ENCODE data around the gene BRI3.
"Not testable (repeated sequence)": the region's sequence is repeated elsewhere in the genome, so short reads cannot be mapped to it uniquely, and the experiment has no call there.

Gene BRI3

DNA sequence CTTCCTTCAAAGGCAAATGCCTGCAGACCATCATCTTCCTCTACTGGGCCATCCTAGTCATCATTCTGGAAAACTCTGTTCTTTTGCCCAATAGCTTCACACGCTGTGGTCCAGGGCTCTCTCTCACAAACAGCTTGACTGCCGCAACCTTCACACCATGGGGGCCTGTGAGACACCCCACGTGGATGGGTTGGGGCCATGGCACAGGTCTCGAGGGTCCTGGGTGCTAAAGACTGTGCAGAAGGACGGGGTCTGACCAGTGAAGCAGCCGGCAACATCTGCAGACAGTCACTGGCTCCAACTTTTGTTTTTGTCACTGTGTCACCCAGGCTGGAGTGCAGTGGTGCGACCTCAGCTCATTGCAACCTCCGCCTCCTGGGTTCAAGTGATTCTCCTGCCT lies 28.1 kb downstream of the BRI3 start:
- peaks cover 14% of the 10 kb centered on the region for H3K36me3 ChIP-seq (replicated peaks)
- H3K27ac ChIP-seq = no peak overlapping the region
- TF ChIP-seq, protein P1, sequence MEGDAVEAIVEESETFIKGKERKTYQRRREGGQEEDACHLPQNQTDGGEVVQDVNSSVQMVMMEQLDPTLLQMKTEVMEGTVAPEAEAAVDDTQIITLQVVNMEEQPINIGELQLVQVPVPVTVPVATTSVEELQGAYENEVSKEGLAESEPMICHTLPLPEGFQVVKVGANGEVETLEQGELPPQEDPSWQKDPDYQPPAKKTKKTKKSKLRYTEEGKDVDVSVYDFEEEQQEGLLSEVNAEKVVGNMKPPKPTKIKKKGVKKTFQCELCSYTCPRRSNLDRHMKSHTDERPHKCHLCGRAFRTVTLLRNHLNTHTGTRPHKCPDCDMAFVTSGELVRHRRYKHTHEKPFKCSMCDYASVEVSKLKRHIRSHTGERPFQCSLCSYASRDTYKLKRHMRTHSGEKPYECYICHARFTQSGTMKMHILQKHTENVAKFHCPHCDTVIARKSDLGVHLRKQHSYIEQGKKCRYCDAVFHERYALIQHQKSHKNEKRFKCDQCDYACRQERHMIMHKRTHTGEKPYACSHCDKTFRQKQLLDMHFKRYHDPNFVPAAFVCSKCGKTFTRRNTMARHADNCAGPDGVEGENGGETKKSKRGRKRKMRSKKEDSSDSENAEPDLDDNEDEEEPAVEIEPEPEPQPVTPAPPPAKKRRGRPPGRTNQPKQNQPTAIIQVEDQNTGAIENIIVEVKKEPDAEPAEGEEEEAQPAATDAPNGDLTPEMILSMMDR (IDR thresholded peaks at IDR 0.05; ENCODE audit: low read depth, low read length, missing control alignments) = no peak
- no peak overlapping the region for H3K4me3 ChIP-seq (ENCODE audit: low read depth, low read length)
- in situ Hi-C loops (cut with HindIII; ENCODE audit: low pct_ligation_motif_present, low sequenced_read_pairs) = no loop called here
- DNase-seq = no peak
- H3K27me3 ChIP-seq (replicated peaks) = no peaks in the 10 kb centered on the region

DNA sequence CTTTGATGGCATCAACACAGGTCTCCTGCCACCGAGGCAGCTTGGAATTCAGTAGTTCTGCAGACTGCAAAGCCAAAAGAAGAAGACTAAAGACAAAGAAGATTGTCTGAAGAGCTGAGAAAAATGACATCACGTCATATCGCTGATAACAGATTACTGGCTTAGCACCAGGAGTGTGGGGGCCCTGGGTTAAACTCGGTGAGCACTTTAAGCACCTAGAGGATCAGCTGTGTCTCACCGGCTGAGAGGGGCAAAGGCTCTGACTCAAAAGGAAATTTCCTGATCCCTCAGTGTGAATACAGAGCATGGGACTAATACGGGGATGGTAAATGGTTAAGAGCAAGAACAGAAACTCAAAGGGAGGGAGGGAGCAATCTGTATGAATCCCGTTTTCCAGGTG lies 30.7 kb downstream of the BRI3 start:
- Histone ChIP-seq H3K4me3 (ENCODE audit: low read depth, low read length) (no peak overlapping the region), H3K27ac (no peak overlapping the region), H3K27me3 (replicated peaks) (no peaks in the 10 kb centered on the region), H3K36me3 (replicated peaks) (peaks cover 9% of the 10 kb centered on the region)
- TF ChIP-seq, protein P1 (IDR thresholded peaks at IDR 0.05; ENCODE audit: low read depth, low read length, missing control alignments) = no peak
- in situ Hi-C loops (cut with HindIII; ENCODE audit: low pct_ligation_motif_present, low sequenced_read_pairs) = no loop called here
- no peak for DNase-seq

DNA sequence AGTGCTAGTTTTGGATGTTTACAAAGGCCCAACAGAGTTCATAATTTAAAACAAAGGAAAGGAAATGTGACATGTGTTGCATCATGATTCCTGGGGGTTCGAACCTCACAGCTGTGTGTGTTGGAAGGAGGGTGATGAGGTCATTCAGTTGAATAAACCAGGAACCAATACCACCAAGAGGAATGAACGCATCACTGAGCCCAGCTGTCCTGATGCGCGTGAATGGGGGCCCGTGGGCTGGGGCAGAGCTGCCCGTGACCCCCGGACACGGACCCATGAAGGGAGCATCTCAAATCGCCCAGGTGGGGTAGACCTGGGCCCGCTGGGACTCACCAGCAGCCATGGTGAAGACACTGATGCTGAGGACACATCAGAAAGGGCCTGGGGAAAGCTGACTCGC lies 33.0 kb downstream of the BRI3 start:
- Histone ChIP-seq H3K27ac (no peak overlapping the region), H3K36me3 (replicated peaks) (peaks cover 5% of the 10 kb centered on the region), H3K27me3 (replicated peaks) (no peaks in the 10 kb centered on the region), H3K4me3 (ENCODE audit: low read depth, low read length) (no peak overlapping the region)
- in situ Hi-C loops (cut with HindIII; ENCODE audit: low pct_ligation_motif_present, low sequenced_read_pairs) = no loop called here
- TF ChIP-seq, protein P1 (IDR thresholded peaks at IDR 0.05; ENCODE audit: low read depth, low read length, missing control alignments) = no peak
- DNase-seq = no peak

DNA sequence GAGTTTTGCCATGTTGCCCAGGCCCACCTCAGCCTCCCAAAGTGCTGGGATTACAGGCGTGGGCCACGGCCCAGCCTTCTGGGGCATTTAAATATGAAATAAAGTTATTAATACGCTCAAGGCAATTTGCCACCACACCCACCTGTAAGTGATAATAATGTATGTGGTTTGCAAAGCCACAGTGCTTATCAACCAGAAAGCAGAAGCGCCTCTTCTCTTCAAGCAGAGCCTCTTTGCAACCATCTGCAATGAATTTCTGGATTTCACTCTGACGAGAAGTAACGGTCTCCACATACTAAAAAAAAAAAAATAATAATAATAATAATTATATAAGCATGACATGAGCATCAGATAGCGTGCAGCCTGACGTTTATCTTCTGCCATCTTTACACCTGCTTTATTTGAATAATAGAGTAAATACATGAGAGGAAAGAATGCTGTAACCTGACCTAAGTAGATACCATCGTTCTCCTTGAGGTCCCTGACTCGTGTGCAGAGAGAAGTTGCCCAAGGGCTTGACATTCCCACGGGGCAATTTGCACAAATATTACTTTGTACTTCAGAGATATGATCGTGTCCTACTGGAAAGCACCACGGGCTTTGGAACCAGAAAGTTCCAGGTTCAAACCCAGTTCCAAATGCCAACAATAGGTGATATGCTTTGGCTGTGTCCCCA lies 34.0 kb downstream of the BRI3 start:
- no peak overlapping the region for H3K4me3 ChIP-seq (ENCODE audit: low read depth, low read length)
- TF ChIP-seq, protein P1 (IDR thresholded peaks at IDR 0.05; ENCODE audit: low read depth, low read length, missing control alignments) = no peak
- H3K27me3 ChIP-seq (replicated peaks) = no peaks in the 10 kb centered on the region
- no peak for DNase-seq
- peaks cover 5% of the 10 kb centered on the region for H3K36me3 ChIP-seq (replicated peaks)
- in situ Hi-C loops (cut with HindIII; ENCODE audit: low pct_ligation_motif_present, low sequenced_read_pairs) = no loop called here
- no peak overlapping the region for H3K27ac ChIP-seq

DNA sequence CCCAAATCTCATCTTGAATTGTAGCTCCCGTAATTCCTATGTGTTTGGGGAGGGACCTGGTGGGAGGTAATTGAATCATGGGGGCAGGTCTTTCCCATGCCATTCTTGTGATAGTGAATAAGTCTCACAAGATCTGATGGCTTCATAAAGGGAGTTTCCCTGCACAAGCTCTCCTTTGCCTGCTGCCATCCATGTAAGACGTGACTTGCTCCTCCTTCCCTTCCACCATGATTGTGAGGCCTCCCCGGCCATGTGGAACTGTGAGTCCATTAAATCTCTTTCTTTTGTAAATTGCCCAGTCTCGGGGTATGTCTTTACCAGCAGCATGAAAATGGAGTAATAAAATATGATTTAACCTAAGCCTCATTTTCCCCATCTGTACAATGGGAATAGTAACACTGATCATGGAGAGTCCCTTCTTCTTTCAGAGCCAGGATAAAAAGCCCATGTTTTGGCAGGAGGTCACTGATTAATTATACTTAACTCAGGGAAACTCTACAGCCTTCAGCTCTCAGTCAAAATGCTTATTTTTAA lies 34.6 kb downstream of the BRI3 start:
- H3K27me3 ChIP-seq (replicated peaks); DNase-seq; H3K36me3 ChIP-seq (replicated peaks); H3K4me3 ChIP-seq (ENCODE audit: low read depth, low read length); in situ Hi-C loops (cut with HindIII; ENCODE audit: low pct_ligation_motif_present, low sequenced_read_pairs); H3K27ac ChIP-seq: not testable (repeated sequence)

DNA sequence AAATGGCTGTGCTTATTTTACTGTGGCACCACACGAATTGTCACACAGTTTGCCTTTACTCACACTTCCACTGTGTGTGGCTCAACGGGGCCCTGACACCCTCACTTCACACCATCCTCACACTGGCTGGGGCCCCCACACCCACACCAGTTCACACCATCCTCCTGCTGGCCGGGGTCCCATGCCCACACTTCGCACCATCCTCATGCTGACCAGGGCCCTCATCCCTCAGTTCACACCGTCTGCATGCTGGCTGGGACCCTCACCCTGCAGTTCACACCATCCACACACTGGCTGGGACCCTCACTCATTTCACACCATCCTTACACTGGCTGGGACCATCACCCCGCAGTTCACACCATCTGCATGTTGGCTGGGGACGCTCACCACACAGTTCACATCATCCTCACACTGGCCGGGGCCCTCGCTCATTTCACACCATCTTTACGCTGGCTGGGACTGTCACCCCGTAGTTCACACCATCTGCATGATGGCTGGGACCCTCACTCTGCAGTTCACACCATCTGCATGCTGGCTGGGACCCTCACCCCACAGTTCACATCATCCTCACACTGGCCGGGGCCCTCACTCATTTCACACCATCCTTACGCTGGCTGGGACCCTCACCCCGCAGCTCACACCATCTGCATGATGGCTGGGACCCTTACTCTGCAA lies 36.0 kb downstream of the BRI3 start:
- Histone ChIP-seq H3K27me3 (replicated peaks) (no peaks in the 10 kb centered on the region), H3K36me3 (replicated peaks) (peaks cover 5% of the 10 kb centered on the region), H3K4me3 (ENCODE audit: low read depth, low read length) (no peak overlapping the region), H3K27ac (no peak overlapping the region)
- TF ChIP-seq, protein P1 (IDR thresholded peaks at IDR 0.05; ENCODE audit: low read depth, low read length, missing control alignments) = no peak
- no peak for DNase-seq
- in situ Hi-C loops (cut with HindIII; ENCODE audit: low pct_ligation_motif_present, low sequenced_read_pairs) = no loop called here

Measured in brain microvascular endothelial cell (primary cell).